ENCODE data around the gene UBE2G2.

The UBE2G2 gene

GRCh38 chr21:44762221-44763049 lies 39.2 kb downstream of the UBE2G2 start:
- DNase-seq = no peak

GRCh38 chr21:44761747-44762208 lies 39.8 kb downstream of the UBE2G2 start:
- no peak for DNase-seq

DNA sequence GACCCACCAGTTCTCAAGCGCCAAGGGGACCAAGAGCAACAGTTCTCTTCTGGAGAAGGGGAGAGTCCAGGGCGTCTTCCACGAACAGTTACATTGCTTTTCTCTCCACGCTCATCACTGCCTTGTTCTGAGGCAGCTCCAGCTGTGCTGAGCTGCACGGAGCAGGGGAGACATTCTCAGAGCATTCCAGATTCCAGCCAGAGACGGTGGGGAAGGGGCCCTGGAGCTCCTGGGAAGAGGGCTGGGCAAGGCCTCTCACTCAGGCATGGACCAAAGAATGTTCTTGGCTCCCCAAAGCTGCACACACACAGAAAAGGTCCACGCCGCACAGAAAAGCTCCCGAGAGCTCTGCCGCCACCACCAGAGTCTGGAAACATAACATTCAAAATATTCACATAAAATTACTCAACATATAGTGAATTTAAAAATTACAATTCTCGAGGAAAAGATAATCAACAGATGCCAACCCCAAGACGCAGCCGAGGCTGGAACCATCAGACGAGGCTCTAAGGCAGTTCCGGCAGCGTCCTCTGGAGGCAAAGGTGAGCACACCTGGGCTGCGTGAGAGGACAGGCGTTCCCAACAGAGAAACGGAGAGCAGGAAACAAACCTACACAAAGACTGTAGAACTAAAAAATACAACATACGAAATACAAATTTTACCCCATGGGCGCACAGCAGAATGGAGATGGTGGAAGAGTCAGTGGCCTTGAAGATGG lies 40.5 kb downstream of the UBE2G2 start:
- no peak for DNase-seq

DNA sequence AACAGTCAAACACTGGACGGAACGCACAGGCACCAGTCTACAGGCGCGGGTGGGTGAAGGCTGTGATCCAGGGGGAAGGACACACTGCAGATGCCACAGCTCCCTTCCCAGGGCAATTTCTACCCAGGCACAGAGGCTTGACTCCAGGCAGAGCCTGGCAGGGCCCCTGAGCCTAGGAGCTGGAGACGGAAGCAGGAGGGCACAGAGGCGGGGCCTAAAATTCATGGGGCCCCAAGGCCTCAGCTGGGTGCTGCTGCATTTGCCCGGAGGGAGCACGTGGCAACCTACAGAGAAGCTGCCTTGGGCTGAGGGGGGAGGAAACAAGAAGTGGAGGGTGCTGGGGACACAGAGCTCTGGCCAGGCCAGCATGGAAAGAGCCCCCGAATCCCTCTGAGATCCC lies 41.2 kb downstream of the UBE2G2 start:
- DNase-seq = no peak

GRCh38 chr21:44759628-44760285 lies 41.9 kb downstream of the UBE2G2 start:
- no peak for DNase-seq

DNA sequence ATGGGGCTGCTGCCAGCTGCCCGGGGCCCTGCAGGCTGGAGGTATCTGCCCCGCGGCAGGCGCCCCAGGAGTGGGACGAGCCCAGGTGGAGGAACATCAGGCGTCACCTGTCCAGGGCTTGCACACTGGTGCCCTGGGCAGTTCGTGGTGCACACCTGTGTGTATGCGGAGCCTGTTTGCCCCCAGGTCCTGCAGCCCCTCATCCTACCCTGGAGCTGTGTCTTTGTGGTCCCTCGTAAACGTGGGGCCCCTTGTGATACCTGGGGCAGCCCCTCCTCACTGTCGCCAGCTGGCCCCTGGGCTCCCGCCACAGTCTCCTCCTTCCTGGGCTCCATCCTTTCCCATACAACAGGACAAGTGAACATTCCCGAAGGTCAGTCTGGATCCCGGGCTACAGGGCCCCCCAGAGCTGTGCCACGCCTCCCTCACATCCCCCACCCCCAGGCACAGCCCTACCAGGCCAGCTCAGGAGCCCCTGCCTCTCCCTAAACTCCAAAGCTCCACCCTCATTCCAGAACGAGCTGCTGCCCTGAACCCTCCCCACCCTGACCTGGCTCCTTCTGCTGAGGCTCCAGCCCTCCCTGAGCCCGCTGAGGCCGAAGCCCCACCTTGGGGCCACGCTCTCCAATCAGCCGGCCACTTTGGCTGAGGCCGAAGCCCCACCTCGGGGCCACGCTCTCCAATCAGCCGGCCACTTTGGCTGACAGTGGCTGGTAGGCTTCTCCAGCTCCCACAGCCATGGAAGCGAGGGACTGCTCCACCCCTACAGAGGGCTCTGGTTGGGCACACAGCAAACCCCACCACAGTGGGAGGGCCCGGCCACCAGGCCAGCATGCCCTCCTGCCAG lies 42.6 kb downstream of the UBE2G2 start:
- DNase-seq = no peak

DNA sequence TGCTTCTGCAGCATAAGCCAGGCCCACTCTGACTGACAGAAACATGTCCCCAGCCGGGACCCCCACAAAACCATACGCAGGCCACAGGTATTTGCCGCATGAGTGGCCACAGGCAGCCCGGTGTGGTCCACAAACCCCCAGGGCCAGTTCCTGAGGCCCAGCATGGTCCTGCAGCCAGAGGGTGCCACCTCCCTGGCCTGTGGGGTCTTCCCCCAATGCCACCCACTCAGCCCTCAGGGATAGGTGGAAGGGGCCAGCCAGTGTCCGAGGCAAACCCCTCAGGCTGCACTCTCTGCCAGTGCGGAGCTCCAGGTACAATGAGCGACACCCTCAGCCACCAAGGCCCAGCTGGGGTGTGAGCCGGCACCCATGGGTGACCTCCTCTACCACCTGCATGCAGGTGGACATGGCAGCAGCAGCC lies 43.5 kb downstream of the UBE2G2 start:
- DNase-seq = no peak

DNA sequence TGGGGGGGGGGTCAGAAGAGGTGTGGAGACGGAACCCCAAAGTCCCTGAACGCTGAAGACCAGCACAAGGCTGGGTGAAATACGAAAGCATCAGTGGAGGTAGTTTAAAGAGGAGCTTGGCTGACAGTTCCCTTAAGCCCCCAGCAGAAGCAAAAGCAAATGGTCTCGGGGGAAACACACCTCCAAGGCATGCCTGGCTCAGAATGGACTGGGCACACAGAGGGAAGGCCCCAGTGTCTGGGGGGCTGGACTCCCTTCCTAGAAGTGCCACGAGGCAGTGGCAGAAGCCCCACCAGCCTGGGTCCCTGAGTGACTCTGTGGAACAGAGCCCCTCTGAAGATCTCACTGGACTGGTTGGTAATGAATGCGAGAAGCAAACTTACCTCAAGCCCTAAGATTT lies 43.9 kb downstream of the UBE2G2 start:
- DNase-seq = no peak

DNA sequence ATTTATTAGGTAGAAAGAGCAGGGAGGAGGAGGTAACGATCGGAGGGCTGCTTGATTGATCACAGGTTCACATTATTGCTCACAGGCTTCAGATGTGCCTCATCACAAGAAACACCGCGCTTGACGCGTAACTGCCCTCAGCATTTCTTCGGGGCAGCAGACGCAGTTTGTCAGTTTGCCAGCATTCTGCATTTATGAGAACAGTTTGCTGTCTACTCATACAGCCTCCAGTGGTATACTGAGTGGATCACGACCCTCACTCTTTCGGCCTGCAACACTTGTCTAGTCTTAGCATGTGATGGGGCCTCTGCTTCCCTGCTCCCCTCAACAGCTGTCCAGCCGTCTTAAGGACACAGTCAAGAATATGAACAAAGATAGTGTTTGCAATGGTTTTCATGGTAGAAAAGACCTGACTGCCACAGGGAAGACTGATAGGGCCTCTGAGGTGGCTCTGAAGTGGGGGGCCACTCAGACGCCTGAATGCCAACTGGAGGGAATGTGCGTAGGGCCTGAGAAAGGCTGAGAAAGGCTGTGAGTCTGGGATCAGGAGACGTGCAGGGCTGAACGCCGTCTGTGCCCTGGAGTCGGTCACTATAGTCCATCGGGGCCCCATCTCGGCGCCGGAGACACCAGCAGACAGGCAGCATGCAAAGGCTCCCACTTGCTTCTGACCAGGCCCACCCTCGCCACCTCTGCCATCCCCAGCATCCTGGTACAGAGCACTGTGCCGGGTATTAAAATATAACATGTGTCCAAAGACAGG lies 45.0 kb downstream of the UBE2G2 start:
- no peak for DNase-seq

GRCh38 chr21:44755227-44755626 lies 46.4 kb downstream of the UBE2G2 start:
- DNase-seq = no peak

GRCh38 chr21:44753357-44753756 lies 48.3 kb downstream of the UBE2G2 start:
- DNase-seq = no peak

DNA sequence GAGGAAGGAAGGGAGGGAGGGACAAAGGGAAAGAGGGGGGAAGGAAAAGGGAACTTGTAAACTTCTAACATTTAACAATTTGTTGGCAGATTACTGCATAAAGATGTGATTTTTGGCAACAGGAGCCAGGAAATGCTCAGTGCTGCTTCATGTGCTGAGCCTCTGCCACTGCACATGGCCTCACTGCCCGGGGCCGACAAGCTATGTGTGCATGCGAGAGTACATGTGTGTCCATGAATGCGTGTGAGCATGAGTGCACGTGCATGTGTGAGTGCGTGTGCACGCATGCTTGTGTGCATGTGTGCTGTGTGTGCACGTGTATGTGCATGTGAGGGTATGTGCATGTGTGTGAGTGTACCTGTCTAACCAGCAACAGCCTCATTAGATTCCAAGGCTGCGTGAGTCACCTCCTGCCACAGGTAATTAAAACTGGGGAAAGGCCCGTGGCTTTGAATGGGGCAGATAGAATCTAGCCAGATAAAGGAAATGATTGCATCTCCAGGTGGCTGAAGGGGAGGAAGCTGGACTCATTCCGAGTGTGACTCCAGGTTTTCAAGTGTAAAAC lies 48.9 kb downstream of the UBE2G2 start:
- no peak for DNase-seq

DNA sequence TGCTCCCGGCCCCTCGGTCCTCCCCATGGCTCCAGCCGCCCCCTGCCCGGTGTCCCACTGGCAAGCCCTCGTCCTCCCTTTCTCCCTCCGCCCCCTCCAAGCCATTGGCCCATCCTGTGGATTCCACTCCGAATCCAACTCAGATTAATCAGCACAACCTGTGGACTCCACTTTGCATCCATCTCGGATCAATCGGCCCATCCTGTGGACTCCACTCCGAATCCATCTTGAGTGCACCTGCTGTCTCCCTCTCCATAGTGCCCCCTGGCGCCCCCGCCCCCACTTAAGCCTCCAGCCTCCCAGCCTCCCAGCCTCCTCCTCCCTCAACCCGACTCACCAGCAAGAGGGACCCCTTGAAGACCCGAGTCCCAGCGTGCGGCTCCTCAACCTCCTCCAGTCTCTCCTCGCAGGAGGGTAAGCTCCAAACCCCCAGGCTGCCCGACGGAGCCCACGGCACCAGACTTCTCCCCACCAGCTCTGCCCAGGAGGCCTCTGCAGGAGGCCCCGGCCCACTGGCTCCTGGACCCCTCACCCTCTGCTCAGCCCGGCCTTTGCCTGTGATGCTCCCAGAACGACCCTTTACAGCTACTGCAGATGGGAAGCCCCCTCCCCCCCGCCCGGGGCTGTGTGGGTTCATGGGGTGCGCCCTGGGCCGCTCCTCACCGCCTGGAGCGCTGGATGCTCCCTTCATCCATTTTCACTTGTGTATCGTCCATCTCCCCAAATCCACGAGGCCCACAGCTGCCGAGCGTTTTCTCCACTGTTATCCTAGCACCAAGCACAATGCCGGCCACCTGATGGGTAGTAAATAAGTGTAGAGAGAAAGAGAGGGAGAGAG lies 49.6 kb downstream of the UBE2G2 start:
- DNase-seq = no peak

DNA sequence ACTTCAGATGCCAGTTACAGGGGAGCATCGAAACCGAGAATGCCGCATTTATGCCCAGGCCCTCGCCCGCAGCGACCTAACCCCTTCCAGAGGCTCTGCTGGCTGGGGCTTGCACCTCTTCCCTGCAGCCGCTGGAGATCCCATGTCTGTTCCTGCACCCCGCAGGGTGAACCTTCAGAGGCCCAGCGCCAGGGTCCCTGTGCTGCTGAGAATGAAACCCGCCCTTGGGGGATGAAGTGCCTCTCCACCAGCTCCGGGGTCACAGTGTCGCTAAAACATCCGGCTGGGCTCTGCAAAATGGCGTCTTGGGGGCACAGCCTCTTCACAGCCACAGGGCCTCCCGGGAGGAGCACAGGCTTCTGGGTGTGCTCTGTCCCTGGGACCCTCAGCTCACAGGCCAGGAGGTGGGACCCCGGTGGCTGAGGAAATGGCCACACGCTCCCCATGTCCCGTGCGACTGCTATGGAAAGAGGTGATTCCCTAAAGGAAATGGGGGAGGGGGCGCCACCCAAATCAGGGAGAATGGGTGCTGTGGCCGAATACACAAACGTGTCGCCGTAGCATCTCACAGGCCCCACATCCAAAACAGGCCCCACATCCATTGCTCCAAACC lies 50.3 kb downstream of the UBE2G2 start:
- no peak for DNase-seq

DNA sequence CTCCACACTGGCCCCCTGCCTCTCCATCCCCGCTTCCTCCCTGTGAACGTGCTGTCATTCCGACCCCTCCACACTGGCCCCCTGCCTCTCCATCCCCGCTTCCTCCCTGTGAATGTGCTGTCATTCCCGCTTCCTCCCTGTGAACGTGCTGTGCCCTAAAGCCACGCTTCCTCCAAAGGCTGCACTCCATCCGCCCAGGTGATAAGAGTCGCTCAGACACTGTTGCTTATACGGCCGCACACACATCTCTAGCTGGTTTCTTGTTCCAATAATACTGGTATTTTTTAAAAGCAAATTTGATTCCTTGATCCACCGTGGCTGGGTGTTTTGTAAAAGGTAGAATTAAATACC lies 51.0 kb downstream of the UBE2G2 start:
- DNase-seq = no peak

DNA sequence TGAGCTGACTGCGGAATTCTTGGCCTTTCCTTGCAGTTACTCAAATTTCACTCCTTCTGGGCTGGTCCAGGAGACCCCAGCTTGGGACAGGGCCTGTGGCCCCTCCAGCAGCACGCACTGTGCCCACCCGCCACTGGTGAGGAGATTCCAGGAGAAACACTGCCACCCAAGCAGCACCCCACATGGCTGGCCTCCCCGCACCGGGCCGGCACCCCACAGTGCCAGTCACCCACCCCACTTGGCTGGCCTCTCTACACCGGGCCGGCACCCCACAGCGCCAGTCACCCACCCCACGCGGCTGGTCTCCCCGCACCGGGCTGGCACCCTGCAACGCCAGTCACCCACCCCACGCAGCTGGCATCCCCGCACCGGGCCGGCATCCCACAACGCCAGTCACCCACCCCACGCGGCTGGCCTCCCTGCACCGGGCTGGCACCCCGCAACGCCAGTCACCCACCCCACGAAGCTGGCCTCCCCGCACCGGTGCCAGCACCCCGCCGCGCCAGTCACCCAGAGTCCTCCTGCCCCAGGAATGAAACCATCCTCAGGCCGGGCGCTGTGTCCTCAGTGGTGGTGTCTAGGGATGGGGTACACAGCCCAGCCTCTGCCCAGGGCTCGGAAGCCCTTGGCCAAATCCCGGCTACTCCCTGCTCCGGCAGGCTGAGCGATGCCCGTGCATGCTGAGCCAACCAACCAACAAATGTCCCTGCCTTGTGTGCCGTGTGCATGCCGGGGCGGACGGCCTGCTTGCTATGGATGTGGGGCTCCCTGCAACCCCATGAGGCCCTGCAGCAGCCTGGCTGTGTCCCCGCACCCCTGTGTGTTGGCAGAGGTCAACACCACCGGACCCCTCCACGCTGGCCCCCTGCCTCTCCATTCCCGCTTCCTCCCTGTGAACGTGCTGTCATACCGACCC lies 51.6 kb downstream of the UBE2G2 start:
- DNase-seq = no peak

DNA sequence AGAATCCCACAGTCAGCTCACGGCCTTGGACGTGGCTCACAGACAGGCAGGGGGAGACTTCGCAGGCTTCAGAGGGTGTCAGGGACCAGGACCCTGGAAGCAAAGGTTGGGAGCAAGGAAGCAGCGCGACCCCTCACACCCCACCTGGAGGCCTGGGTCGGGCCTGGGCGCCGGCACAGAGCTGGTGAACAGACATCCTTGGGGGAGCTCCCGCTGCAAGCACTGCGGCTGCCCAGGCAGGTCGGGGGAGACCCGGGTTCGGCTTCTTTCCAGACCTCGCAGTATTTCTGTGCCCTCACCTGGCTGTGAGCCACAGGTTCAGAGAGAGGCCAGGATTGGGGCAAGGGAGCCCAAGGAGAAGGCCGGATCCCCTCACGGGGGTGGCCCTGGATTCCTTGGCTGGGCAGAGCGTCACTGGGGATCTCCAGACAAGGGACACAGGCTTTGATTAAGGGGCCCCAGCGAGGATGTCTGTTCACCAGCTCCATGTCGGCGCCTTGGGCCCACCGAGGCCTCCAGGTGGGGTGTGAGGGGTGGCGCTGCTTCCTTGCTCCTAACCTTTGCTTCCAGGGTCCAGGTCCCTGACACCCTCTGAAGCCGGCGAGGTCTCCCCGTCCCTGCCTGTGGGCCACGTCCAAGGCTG lies 52.4 kb downstream of the UBE2G2 start:
- no peak for DNase-seq

DNA sequence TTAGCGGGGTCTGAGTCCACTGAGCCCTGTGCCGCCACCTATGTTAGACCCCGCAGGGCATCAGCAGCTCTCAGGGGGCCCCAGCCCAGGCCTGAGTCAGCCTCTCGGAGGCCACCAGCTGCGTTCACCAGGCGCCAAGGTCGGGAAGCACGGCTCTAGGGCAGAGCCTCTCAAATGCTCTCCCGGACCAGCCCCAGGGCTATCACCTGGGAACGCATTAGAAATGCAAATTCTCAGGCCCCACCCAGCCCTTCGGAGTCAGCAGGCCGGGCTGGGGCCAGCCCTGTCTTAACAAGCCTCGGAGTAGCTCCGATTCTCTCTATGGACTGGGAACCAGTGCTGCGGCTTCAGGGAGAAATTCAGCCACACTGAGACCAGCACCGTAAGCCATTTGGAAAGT lies 53.0 kb downstream of the UBE2G2 start:
- no peak for DNase-seq
